Measurements from ENCODE around the gene APMAP.

Gene APMAP

GRCh38 chr20:25032065-25032477, 39.5 kb upstream of the APMAP start:
- TF ChIP-seq, protein P1, sequence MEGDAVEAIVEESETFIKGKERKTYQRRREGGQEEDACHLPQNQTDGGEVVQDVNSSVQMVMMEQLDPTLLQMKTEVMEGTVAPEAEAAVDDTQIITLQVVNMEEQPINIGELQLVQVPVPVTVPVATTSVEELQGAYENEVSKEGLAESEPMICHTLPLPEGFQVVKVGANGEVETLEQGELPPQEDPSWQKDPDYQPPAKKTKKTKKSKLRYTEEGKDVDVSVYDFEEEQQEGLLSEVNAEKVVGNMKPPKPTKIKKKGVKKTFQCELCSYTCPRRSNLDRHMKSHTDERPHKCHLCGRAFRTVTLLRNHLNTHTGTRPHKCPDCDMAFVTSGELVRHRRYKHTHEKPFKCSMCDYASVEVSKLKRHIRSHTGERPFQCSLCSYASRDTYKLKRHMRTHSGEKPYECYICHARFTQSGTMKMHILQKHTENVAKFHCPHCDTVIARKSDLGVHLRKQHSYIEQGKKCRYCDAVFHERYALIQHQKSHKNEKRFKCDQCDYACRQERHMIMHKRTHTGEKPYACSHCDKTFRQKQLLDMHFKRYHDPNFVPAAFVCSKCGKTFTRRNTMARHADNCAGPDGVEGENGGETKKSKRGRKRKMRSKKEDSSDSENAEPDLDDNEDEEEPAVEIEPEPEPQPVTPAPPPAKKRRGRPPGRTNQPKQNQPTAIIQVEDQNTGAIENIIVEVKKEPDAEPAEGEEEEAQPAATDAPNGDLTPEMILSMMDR (IDR thresholded peaks at IDR 0.05; ENCODE audit: low read depth, low read length, missing control alignments), result no peak
- no peak for DNase-seq (ENCODE audit: low read depth)
- no peak overlapping the region for H3K4me3 ChIP-seq (ENCODE audit: low read depth, low read length)
- in situ Hi-C loops (cut with HindIII; ENCODE audit: low sequenced_read_pairs), result no loop called here

DNA sequence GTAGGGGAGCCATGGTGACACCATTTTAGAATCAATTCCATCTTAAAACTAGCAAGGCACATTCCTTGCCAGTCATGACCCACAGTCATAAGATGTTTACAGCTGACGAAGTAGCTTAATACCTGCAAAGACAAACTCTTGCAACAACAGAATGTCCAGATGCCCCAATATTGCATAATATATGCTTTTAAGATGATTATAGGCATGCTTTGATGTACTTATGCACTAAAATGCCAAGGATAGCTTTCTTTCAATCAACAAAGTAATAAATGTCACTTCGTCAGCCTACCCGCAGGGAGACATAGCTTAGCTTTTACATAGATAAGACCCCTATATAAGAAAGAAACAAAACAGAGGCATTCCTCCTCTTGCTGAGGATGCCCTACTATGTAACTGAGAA, 38.7 kb upstream of the APMAP start:
- TF ChIP-seq, protein P1 (IDR thresholded peaks at IDR 0.05; ENCODE audit: low read depth, low read length, missing control alignments), result no peak
- no peak overlapping the region for H3K4me3 ChIP-seq (ENCODE audit: low read depth, low read length)
- no peak for DNase-seq (ENCODE audit: low read depth)
- in situ Hi-C loops (cut with HindIII; ENCODE audit: low sequenced_read_pairs), result no loop called here

DNA sequence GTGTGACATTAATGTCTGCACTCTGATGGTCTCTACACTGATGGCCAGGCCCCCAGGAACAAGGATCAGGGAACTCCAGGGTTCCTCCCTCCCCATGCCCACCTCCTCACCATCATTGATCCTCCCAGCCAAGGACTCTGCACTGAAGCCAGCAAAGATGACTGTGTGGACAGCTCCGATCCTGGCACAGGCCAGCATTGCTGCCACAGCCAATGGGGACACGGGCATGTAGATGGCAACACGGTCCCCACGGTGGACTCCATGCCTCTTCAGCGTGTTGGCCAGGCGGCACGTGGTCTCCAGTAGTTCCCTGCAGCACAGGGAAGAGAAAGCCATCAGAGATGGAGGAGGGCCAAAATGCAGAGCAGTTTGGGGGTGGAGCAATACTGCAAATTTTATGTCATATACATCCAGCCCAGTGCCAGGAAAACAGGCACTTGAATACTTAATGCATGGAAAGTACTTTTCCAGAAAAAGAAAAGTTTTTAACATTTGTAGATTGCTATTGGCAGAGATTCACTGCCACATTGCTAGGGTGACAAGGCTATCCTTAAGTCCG, 38.2 kb upstream of the APMAP start:
- TF ChIP-seq, protein P1 (IDR thresholded peaks at IDR 0.05; ENCODE audit: low read depth, low read length, missing control alignments), result no peak
- H3K4me3 ChIP-seq (ENCODE audit: low read depth, low read length), result no peak overlapping the region
- in situ Hi-C loops (cut with HindIII; ENCODE audit: low sequenced_read_pairs), result no loop called here
- DNase-seq (ENCODE audit: low read depth), result no peak

DNA sequence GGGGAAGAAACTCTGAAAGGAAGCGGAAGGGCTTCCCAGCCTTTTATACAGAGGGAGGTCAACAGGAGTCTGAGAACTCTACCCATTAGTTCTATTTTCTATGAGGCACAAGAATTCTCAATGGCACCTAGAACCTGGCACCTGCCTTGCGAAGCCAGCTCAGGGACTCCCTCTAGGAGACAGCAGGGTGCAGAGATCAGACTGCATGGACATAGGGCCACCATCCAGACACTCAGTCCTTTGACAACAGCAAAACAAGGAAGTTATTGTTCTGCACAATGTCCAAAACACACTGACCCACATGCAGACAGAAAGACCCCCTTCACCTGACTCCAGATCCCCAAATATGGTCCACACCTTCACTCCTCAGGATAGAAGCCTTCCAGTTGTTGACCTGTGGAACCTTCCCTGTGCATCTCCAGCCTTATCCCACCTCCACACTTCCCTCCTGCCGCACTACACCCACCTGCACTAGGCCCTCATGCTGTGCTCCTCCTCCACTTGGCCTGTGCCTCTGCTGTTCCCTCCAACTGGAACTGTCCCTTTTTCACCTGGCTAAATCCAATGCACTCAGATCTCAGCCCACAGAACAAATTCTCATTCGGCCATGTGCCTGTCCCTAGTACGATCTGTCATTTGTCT, 37.6 kb upstream of the APMAP start:
- in situ Hi-C loops (cut with HindIII; ENCODE audit: low sequenced_read_pairs), result no loop called here
- no peak for DNase-seq (ENCODE audit: low read depth)
- H3K4me3 ChIP-seq (ENCODE audit: low read depth, low read length), result no peak overlapping the region
- TF ChIP-seq, protein P1 (IDR thresholded peaks at IDR 0.05; ENCODE audit: low read depth, low read length, missing control alignments), result no peak

DNA sequence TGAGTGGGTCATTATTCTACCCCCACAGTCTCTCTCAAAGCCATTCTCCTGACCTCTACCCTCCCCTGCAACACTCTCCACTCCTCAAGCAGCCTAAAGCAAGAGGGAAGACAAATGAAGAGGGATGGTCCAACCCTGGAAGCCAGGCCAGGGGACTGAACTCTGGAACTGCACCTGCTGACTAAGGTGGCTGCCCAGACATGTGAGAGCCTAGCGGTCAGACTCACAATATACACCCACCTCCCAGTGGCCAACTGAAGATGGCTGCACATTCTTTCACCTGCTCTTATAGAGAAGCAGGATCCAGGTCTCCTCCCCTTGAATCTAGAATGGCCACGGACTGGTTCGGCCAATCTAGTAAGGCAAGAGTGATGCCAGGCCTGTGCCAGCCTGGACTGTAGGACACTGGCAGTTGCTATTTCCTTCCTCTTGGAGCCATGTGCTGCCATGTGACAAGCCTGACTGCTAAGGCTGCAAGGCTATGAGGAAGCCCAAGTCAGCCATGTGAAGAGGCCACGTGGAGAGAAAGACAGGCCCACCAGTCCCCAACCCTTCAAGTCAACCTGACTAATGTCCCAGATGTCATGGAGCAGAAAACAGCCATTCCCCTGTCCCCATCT, 33.5 kb upstream of the APMAP start:
- TF ChIP-seq, protein P1 (IDR thresholded peaks at IDR 0.05; ENCODE audit: low read depth, low read length, missing control alignments), result no peak
- H3K4me3 ChIP-seq (ENCODE audit: low read depth, low read length), result no peak overlapping the region
- in situ Hi-C loops (cut with HindIII; ENCODE audit: low sequenced_read_pairs), result no loop called here
- no peak for DNase-seq (ENCODE audit: low read depth)

GRCh38 chr20:25025091-25025861, 32.7 kb upstream of the APMAP start:
- TF ChIP-seq, protein P1 (IDR thresholded peaks at IDR 0.05; ENCODE audit: low read depth, low read length, missing control alignments), result no peak
- in situ Hi-C loops (cut with HindIII; ENCODE audit: low sequenced_read_pairs), result no loop called here
- no peak for DNase-seq (ENCODE audit: low read depth)
- no peak overlapping the region for H3K4me3 ChIP-seq (ENCODE audit: low read depth, low read length)
